Mesendoderm (in vitro differentiated cells): ENCODE measurements around the gene LAMTOR4.
"Not testable (repeated sequence)": the region's sequence is repeated elsewhere in the genome, so short reads cannot be mapped to it uniquely, and the experiment has no call there.

Experiments
- DNase-seq: peaks from one replicate; pipeline ENCODE4 v3.0.0; 2013
- H2AK5ac ChIP-seq: 2 replicates; pipeline ENCODE4 v1.6.1; 2013; ENCODE audit warnings: low read length, inconsistent platforms
- H2BK120ac ChIP-seq: 2 replicates; pipeline ENCODE4 v1.6.1; 2013; ENCODE audit warnings: low read depth, mild to moderate bottlenecking, low read length, moderate library complexity, mixed read lengths
- H2BK15ac ChIP-seq: replicated peaks from 2 replicates; pipeline ENCODE4 v1.6.1; 2013; ENCODE audit warnings: low read depth, mild to moderate bottlenecking, moderate library complexity
- H2BK5ac ChIP-seq: 2 replicates; pipeline ENCODE4 v1.6.1; 2013; ENCODE audit warnings: low read length, inconsistent platforms
- H3K18ac ChIP-seq: 2 replicates; pipeline ENCODE4 v1.6.1; 2013; ENCODE audit warnings: mild to moderate bottlenecking, low read length, mixed read lengths
- H3K23ac ChIP-seq: one replicate; pipeline ENCODE4 v1.6.1; 2013; ENCODE audit warnings: low read length
- H3K27ac ChIP-seq: 2 replicates; pipeline ENCODE4 v1.5.1; 2013; ENCODE audit warnings: low read depth, mild to moderate bottlenecking, inconsistent platforms, low read length, moderate library complexity
- H3K27me3 ChIP-seq: 2 replicates; pipeline ENCODE4 v1.6.1; 2013; ENCODE audit warnings: low read length, control low read depth, mild to moderate bottlenecking, inconsistent platforms; ENCODE audit not compliant: insufficient read depth, poor library complexity
- H3K36me3 ChIP-seq: 2 replicates; pipeline ENCODE4 v1.6.1; 2013; ENCODE audit warnings: low read length, inconsistent platforms; ENCODE audit not compliant: control insufficient read depth, insufficient read depth
- H3K4ac ChIP-seq: one replicate; pipeline ENCODE4 v1.6.1; 2013; ENCODE audit warnings: low read depth, mild to moderate bottlenecking, low read length, moderate library complexity
- H3K4me1 ChIP-seq: 2 replicates; pipeline ENCODE4 v1.6.1; 2013; ENCODE audit warnings: low read depth, low read length, inconsistent platforms; ENCODE audit not compliant: control insufficient read depth
- H3K4me2 ChIP-seq: 2 replicates; pipeline ENCODE4 v1.6.1; 2013; ENCODE audit warnings: low read length
- H3K4me3 ChIP-seq: 2 replicates; pipeline ENCODE4 v1.5.1; 2013; ENCODE audit warnings: mild to moderate bottlenecking, low read length
- H3K56ac ChIP-seq: one replicate; pipeline ENCODE4 v1.6.1; 2013; ENCODE audit warnings: low read length
- H3K79me1 ChIP-seq: 2 replicates; pipeline ENCODE4 v1.6.1; 2013; ENCODE audit warnings: low read length, inconsistent platforms
- H3K79me2 ChIP-seq: 2 replicates; pipeline ENCODE4 v1.6.1; 2013; ENCODE audit warnings: mild to moderate bottlenecking, low read length; ENCODE audit not compliant: control insufficient read depth, insufficient read depth
- H3K9ac ChIP-seq: 2 replicates; pipeline ENCODE4 v1.6.1; 2013; ENCODE audit warnings: low read length, inconsistent platforms
- H4K5ac ChIP-seq: one replicate; pipeline ENCODE4 v1.6.1; 2013; ENCODE audit warnings: low read length
- H4K8ac ChIP-seq: one replicate; pipeline ENCODE4 v1.6.1; 2013; ENCODE audit warnings: low read depth, mild to moderate bottlenecking, control low read depth, low read length, moderate library complexity
- WGBS: extraction: QIAGEN DNeasy Blood & Tissue Kit; methylation state at CpG from one replicate; pipeline ENCODE4 v1.1.7; 2013; ENCODE audit warnings: low lambda C conversion rate, missing lambda C conversion rate; ENCODE audit not compliant: insufficient coverage; ENCODE audit errors: extremely low coverage; 5-methylcytosine and 5-hydroxymethylcytosine counted together

The LAMTOR4 gene

DNA sequence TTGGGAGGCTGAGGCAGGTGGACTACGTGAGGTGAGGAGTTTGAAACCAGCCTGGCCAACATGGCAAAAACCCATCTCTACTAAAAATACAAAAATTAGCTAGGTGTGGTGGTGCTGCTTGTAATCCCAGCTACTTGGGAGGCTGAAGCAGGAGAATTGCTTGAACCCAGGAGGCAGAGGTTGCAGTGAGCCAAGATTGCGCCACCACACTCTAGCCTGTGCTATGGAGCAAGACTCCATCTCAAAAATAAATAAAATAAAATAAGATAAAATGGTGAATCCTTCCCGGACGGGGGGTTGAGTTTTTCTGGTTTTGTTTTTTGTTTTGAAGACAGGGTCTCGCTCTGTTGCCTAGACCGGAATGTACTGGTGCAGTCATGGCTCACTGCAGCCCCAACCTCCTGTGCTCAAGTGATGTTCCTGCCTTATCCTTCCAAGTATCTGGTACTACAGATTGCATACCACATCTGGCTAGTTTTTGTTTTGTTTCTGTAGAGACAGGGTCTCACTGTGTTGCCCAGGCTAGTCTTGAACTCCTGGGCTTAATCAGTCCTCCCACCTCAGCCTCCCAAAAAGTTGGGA lies 43.7 kb downstream of the LAMTOR4 start:
- H2BK5ac ChIP-seq, H3K56ac ChIP-seq, H3K79me1 ChIP-seq, DNase-seq, H3K4me3 ChIP-seq, H2BK15ac ChIP-seq, H3K4me1 ChIP-seq, H4K8ac ChIP-seq, H3K27ac ChIP-seq, H3K18ac ChIP-seq, H3K23ac ChIP-seq, H3K27me3 ChIP-seq, H4K5ac ChIP-seq, H3K79me2 ChIP-seq, H3K36me3 ChIP-seq, H2BK120ac ChIP-seq, H2AK5ac ChIP-seq, H3K4me2 ChIP-seq, H3K9ac ChIP-seq, H3K4ac ChIP-seq: not testable (repeated sequence)
- no CpG with 5 or more reads among the region's 6 CpGs for WGBS

DNA sequence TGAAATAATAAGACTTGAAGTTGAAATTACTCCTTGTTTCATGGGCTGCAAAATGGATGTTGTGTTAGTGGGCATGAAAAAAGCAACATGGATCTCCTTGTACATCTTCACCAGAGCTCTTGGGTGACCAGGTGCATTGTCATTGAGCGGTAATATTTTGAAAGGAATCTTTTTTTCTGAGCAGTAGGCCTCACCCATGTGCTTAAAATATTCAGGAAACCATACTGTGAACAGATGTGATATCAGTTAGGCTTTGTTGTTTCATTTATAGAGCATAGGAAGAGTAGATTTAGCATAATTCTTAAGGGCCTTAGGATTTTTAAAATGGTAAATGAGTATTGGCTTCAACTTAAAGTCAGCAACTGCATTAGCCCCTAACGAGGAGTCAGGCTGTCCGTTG lies 44.3 kb downstream of the LAMTOR4 start:
- H4K8ac ChIP-seq, result no peak overlapping the region
- no peaks in the 10 kb centered on the region for H3K4me1 ChIP-seq
- H3K23ac ChIP-seq, result no peak overlapping the region
- H2BK120ac ChIP-seq, result no peak overlapping the region
- H3K4ac ChIP-seq, result no peak overlapping the region
- no peak overlapping the region for H4K5ac ChIP-seq
- no peak for DNase-seq
- no peaks in the 10 kb centered on the region for H3K79me2 ChIP-seq
- H3K56ac ChIP-seq, result no peak overlapping the region
- H3K27ac ChIP-seq, result no peak overlapping the region
- H2BK15ac ChIP-seq, result no peak overlapping the region
- WGBS, result no CpG with 5 or more reads among the region's 3 CpGs
- no peak overlapping the region for H3K4me3 ChIP-seq
- H3K36me3 ChIP-seq, result no peaks in the 10 kb centered on the region
- H3K9ac ChIP-seq, result no peak overlapping the region
- H2AK5ac ChIP-seq, result no peak overlapping the region
- H3K79me1 ChIP-seq, result no peaks in the 10 kb centered on the region
- no peak overlapping the region for H2BK5ac ChIP-seq
- H3K18ac ChIP-seq, result no peak overlapping the region
- H3K27me3 ChIP-seq, result no peaks in the 10 kb centered on the region
- no peak overlapping the region for H3K4me2 ChIP-seq

DNA sequence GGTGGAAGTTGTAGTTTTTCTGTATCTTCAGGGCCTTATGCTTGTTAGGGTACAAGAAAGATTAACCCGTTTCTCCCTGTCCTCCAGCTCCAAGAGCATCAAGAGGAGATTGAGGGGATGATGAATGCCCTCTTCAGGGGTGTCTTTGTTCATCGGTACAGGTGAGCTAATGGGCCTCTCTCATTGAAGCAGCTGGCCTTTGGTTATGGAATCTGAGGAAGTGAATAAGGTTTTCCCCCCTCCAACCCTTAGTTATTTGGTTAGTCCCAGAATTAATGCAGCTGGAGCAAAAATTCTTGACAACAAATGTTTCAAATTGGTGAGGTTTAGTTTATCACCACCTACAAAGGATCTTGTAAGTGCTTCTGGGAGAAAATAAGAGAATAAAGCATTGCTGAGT lies 46.5 kb downstream of the LAMTOR4 start:
- Histone ChIP-seq H2BK120ac (no peak overlapping the region), H3K4me1 (peaks cover 2% of the 10 kb centered on the region), H3K27ac (no peak overlapping the region), H3K27me3 (no peaks in the 10 kb centered on the region), H3K4me3 (no peak overlapping the region), H3K18ac (no peak overlapping the region), H4K5ac (no peak overlapping the region), H3K79me1 (no peaks in the 10 kb centered on the region), H3K79me2 (no peaks in the 10 kb centered on the region), H3K4ac (no peak overlapping the region), H3K36me3 (no peaks in the 10 kb centered on the region), H3K4me2 (no peak overlapping the region), H4K8ac (no peak overlapping the region), H2AK5ac (no peak overlapping the region), H3K23ac (no peak overlapping the region), H3K9ac (no peak overlapping the region), H2BK5ac (no peak overlapping the region), H2BK15ac (no peak overlapping the region), H3K56ac (no peak overlapping the region)
- WGBS, result no CpG with 5 or more reads among the region's 2 CpGs
- no peak for DNase-seq

DNA sequence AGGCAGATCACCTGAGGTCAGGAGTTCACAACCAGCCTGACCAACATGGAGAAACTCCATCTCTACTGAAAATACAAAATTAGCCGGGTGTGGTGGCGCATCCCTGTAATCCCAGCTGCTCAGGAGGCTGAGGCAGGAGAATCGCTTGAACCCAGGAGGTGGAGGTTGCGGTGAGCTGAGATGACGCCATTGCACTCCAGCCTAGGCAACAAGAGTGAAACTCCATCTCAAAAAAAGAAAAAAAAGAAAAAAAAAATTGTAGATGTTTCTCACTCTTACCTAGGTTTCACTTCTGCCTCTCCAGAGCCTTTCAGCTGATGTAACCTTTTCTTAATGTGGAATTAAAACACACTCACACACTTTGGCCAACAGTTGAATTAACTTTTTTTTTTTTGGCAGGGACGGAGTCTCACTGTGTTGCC lies 47.2 kb downstream of the LAMTOR4 start:
- not testable (repeated sequence) for H3K27ac ChIP-seq, H4K5ac ChIP-seq, H3K4me2 ChIP-seq, H3K27me3 ChIP-seq, H3K56ac ChIP-seq, H2BK5ac ChIP-seq, H3K4me3 ChIP-seq, H2AK5ac ChIP-seq, H2BK15ac ChIP-seq, H3K79me2 ChIP-seq, H3K79me1 ChIP-seq, H3K4ac ChIP-seq, H3K23ac ChIP-seq, H3K9ac ChIP-seq, DNase-seq, H3K18ac ChIP-seq, H3K36me3 ChIP-seq, H2BK120ac ChIP-seq, H3K4me1 ChIP-seq, H4K8ac ChIP-seq
- WGBS, result no CpG with 5 or more reads among the region's 6 CpGs

DNA sequence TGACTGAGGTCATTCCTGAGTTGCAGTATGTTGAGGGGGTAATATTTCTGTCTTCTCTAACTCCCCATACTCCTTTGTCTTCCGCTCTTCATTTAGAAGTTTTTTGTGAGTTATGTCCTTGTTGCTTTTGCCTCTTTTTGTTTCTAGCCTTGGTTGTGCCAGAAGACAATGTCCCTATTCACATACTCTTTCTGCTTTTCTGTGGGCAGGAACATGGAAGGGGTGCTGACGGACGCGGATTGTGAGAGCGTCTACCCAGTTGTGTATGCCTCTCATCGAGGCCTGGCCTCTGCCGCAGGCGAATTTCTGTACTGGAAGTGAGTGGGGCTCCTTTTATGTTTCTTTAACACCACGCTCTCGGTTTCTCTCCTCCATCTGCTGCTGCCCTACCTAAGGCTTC lies 49.5 kb downstream of the LAMTOR4 start:
- H3K23ac ChIP-seq, result no peak overlapping the region
- H3K79me1 ChIP-seq, result no peaks in the 10 kb centered on the region
- no peak overlapping the region for H3K56ac ChIP-seq
- no peak overlapping the region for H2BK15ac ChIP-seq
- no CpG with 5 or more reads among the region's 10 CpGs for WGBS
- H4K5ac ChIP-seq, result no peak overlapping the region
- H3K27ac ChIP-seq, result no peak overlapping the region
- H2AK5ac ChIP-seq, result no peak overlapping the region
- H3K18ac ChIP-seq, result no peak overlapping the region
- H3K4me2 ChIP-seq, result no peak overlapping the region
- no peaks in the 10 kb centered on the region for H3K79me2 ChIP-seq
- H2BK5ac ChIP-seq, result no peak overlapping the region
- H3K4me1 ChIP-seq, result peaks cover 2% of the 10 kb centered on the region
- H3K4me3 ChIP-seq, result no peak overlapping the region
- no peak overlapping the region for H3K4ac ChIP-seq
- H3K27me3 ChIP-seq, result no peaks in the 10 kb centered on the region
- H3K9ac ChIP-seq, result no peak overlapping the region
- no peak overlapping the region for H4K8ac ChIP-seq
- H2BK120ac ChIP-seq, result no peak overlapping the region
- no peaks in the 10 kb centered on the region for H3K36me3 ChIP-seq
- no peak for DNase-seq

DNA sequence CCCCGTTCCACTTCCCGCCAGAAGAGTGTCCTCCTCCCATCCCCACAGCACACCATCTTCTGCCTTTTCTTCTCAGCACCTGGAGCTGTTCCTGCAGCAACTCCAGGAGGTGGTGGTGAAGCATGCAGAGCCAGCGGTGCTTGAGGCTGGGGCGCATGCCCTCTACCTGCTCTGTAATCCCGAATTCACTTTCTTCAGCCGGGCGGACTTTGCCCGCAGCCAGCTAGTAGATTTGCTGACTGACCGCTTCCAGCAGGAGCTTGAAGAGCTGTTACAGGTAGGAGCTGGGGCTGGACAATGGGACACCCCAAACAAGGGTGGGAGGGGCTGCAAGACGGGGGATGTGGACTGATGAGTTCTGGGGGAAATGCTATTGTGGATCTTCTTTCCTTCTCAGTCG lies 52.0 kb downstream of the LAMTOR4 start:
- Histone ChIP-seq H3K56ac (no peak overlapping the region), H3K79me1 (no peaks in the 10 kb centered on the region), H3K79me2 (no peaks in the 10 kb centered on the region), H3K4me2 (no peak overlapping the region), H4K8ac (no peak overlapping the region), H3K27me3 (no peaks in the 10 kb centered on the region), H3K27ac (no peak overlapping the region), H3K4me3 (no peak overlapping the region), H3K18ac (no peak overlapping the region), H3K36me3 (no peaks in the 10 kb centered on the region), H2BK15ac (no peak overlapping the region), H3K4me1 (peaks cover 2% of the 10 kb centered on the region), H2BK120ac (no peak overlapping the region), H3K23ac (no peak overlapping the region), H2AK5ac (no peak overlapping the region), H3K4ac (no peak overlapping the region), H3K9ac (no peak overlapping the region), H2BK5ac (no peak overlapping the region), H4K5ac (no peak overlapping the region)
- no CpG with 5 or more reads among the region's 11 CpGs for WGBS
- DNase-seq, result no peak
